Mucosa of descending colon (tissue), 3 donors: Measurements from ENCODE around the gene IL15RA. TPM values are rescaled to one million over a fixed set of nuclear protein-coding genes. Genes with fewer than 3 reads are reported as not detected.
"Not testable (repeated sequence)": the region's sequence is repeated elsewhere in the genome, so short reads cannot be mapped to it uniquely, and the experiment has no call there.

ENCODE experiments used
- ATAC-seq: fragments of 200-7000 bp; cut with Tn5 transposase; one replicate; pipeline ENCODE4 v1.9.1; 2020; ENCODE audit warnings: mild to moderate bottlenecking, moderate library complexity
- DNase-seq, 3 donors: peaks; one replicate each; pipeline ENCODE4 v3.0.0-alpha.2; 2020
- H3K36me3 ChIP-seq: fragments of 200-600 bp; one replicate; pipeline ENCODE4 v1.8.0; 2021; ENCODE audit warnings: low read depth, mild to moderate bottlenecking
- H3K4me1 ChIP-seq: fragments of 200-600 bp; one replicate; pipeline ENCODE4 v1.8.0; 2021; ENCODE audit warnings: low read depth, mild to moderate bottlenecking
- H3K4me3 ChIP-seq: fragments of 200-600 bp; one replicate; pipeline ENCODE4 v1.8.0; 2021; ENCODE audit warnings: mild to moderate bottlenecking
- H3K9me3 ChIP-seq: fragments of 200-600 bp; one replicate; pipeline ENCODE4 v1.8.0; 2021; ENCODE audit warnings: mild to moderate bottlenecking
- intact Hi-C, 2 donors: fragments of 100-400 bp; cut with DNase I in 1 of 2; cut with micrococcal nuclease in 1 of 2; formaldehyde crosslinking; loops; one replicate each; pipeline versions ENCODE4 v1.11.0 to v1.11.1; 2022; cut with DNase I, micrococcal nuclease
- total RNA-seq, 3 donors: library from RNA; stranded (reverse); fragmentation: NEBNext Ultra II Directional in 2 of 3; extraction: Animal tissue kit (Norgen Biotek cat#: 25700) in 2 of 3; gene quantifications; one replicate each; pipeline versions ENCODE4 v1.2.1 to v1.2.4, GENCODE V29; 2021 to 2023
- TF ChIP-seq, protein P1 (sequence below): fragments of 200-600 bp; IDR thresholded peaks from one replicate; pipeline ENCODE4 v1.8.0; 2022; ENCODE audit warnings: antibody characterized with exemption, mild to moderate bottlenecking
- donor health status: DM: no; HTN: no; CAD: no; lungs with moderate emphysema.
- donor health status: DM: no; HTN: no; CAD: no.
- donor health status: DM: no; HTN: yes; CAD: no.

IL15RA gene
- total RNA-seq, 3 donors from 2014 or later, result 19.4 to 26.6 (median 20.6) TPM

DNA sequence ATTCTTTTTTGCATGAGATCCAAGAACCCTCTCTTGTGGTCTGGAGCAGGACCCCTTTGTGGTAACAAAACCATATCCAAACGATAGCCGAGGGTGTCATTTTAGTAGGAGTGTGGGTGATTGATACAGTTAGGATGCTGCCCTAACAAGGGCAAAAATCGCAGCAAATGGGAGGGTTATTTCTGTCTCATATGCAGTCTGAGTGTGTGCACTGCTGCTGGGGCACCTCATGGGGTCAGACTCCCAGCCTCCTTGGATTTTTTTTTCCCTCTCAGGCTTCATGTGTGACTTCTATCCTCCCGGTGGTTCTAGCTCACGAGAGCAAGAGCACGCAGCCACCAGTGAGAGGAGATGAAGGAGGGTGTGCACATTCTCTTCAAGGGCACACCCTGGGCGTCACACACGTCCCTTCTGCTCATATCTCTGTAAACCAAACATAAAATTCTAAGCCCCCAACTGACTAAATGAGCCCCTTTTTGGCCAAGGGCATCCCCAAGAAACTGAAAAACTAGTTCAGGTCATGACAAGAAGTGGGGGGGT, 28.6 kb upstream of the IL15RA start:
- Histone ChIP-seq H3K9me3 (no peaks in the 10 kb centered on the region), H3K36me3 (no peaks in the 10 kb centered on the region), H3K4me3 (no peak overlapping the region), H3K4me1 (no peaks in the 10 kb centered on the region)
- intact Hi-C loops, result no loop called here
- DNase-seq (no peak), ATAC-seq (no peak)
- TF ChIP-seq, protein P1, sequence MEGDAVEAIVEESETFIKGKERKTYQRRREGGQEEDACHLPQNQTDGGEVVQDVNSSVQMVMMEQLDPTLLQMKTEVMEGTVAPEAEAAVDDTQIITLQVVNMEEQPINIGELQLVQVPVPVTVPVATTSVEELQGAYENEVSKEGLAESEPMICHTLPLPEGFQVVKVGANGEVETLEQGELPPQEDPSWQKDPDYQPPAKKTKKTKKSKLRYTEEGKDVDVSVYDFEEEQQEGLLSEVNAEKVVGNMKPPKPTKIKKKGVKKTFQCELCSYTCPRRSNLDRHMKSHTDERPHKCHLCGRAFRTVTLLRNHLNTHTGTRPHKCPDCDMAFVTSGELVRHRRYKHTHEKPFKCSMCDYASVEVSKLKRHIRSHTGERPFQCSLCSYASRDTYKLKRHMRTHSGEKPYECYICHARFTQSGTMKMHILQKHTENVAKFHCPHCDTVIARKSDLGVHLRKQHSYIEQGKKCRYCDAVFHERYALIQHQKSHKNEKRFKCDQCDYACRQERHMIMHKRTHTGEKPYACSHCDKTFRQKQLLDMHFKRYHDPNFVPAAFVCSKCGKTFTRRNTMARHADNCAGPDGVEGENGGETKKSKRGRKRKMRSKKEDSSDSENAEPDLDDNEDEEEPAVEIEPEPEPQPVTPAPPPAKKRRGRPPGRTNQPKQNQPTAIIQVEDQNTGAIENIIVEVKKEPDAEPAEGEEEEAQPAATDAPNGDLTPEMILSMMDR, result no peak

DNA sequence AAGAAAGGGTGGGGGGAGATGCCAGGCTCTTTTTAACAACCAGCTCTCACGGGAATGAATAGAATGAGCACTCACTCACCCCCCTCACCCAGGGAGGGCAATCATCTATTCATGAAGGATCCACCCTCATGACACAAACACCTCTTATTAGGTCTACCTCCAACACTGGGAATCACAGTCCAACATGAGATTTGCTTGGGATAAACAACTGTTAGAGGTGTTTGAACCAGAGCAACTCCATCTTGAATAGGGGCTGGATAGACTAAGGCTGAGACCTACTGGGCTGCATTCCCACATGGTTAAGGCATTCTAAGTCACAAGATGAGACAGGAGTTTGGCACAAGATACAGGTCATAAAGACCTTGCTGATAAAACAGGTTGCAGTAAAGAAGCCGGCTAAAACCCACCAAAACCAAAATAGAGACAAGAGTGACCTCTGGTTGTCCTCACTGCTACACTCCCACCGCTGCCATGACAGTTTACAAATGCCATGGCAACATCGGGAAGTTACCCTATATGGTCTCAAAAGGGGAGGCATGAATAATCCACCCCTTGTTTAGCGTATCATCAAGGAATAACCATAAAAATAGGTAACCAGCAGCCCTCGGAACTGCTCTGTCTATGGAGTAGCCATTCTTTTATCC, 27.9 kb upstream of the IL15RA start:
- H3K9me3 ChIP-seq, DNase-seq, intact Hi-C loops, ATAC-seq, H3K36me3 ChIP-seq, H3K4me3 ChIP-seq, H3K4me1 ChIP-seq: not testable (repeated sequence)

DNA sequence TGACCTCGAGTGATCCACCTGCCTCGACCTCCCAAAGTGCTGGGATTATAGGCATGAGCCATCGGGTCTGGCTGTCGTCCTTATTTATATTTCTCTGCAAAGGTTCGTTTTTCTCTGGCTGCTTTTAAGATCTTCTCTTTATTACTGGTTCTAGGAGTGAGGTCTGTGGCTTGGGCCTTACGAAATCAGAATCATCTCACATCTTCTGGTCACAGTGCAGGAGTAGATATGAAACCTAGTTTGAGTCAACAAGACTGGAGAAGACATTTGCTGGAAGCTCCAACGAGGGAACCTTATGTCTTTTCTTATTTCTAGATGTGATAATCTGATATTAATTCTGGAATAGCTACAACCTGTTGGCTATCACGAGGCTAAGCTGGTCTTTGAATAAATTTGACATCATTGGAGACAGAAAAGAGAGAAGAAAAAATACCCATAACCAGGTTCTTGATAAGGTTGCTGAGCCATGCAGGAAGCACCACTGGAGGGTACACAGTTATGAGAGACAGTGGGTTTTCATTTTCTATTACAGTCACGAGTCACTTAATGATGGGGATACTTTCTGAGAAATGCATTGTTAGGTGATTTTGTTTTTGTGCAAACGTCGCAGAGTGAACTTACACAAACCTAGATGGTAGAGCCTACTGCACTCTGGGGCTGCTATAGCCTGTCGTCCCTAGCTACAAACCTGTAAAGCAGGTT, 25.6 kb upstream of the IL15RA start:
- TF ChIP-seq, protein P1, result no peak
- Histone ChIP-seq H3K36me3 (no peaks in the 10 kb centered on the region), H3K9me3 (no peaks in the 10 kb centered on the region), H3K4me3 (no peak overlapping the region), H3K4me1 (no peaks in the 10 kb centered on the region)
- intact Hi-C loops, result no loop called here
- DNase-seq (no peak), ATAC-seq (no peak)

DNA sequence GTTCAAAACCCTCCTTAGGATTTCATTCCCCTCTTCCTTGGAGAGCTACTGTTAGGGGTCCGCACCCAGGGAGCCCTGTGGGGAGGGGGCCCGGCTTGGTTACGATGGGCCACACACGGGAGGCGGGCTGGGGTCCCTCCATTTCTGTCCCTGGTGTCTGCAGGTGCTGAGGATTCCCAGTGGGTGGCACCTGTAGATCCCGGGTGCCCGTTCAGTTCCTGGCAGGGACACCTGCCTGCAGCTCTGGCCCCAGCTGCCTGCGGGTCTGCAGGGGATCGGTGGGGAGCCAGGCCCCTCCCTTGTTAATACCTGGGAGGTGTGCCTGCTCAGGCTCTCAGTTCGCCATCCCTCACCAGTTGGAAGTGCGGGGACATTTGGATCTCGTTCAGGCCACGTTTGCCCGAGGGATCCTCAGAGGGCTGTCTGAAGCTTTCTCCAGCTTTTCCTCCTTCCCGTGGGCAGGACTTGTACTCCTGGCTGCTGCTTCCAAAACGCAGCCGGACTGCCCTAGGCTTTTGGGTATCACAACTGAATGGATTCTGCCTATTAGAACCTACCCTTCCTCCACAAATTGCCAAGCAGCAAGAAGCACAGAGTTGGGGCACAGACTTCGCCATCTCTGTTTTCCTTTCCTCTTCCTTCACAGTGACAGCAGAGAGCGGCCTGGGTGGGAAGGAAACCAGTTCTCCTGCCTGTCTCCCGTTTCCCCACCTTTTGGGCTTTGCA, 22.3 kb upstream of the IL15RA start:
- H3K4me1 ChIP-seq, result no peaks in the 10 kb centered on the region
- TF ChIP-seq, protein P1, result no peak
- DNase-seq (no peak), ATAC-seq (peak; percentile 64)
- intact Hi-C loops, result no loop called here
- H3K9me3 ChIP-seq, result no peaks in the 10 kb centered on the region
- no peaks in the 10 kb centered on the region for H3K36me3 ChIP-seq
- no peak overlapping the region for H3K4me3 ChIP-seq

DNA sequence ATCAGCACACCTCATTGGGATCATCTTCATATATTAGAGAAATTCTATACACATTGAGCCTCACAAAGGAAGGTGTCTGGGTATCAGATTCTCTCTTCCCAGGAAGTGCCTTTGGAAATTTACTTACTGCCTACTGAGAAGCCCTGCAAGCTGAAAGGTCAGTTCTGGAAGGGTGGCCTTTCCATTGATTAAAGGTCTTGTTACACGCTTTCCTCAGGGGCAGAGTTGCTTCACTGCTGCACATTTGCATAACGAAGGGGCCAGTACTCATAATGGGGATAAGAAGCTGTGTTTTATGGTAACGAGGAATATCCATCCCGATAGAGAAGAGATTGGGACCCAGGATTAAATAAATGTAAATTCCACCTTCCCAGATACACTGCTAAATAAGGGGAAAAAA, 19.4 kb upstream of the IL15RA start:
- DNase-seq (no peak), ATAC-seq (no peak)
- intact Hi-C loops, result no loop called here
- H3K4me1 ChIP-seq, result no peaks in the 10 kb centered on the region
- TF ChIP-seq, protein P1, result no peak
- peaks cover 4% of the 10 kb centered on the region for H3K9me3 ChIP-seq
- no peak overlapping the region for H3K4me3 ChIP-seq
- no peaks in the 10 kb centered on the region for H3K36me3 ChIP-seq

DNA sequence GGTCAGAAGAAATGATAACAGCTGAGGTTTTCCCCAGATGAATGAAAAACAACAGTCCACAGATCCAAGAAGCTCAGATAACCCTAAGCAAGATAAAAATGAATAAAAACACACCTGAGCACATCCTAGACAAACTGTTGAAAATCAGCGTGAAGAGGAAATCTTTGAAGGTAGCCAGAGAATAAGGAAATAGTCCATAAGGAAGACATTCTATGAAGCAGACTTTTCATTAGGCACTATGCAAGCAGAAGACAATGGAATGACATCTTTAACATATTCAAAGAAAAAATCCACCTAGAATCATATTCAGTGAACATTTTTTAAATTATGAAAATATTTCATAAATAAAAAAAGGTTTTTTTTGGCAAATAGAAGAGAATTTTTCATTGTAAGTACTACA, 15.1 kb upstream of the IL15RA start:
- Histone ChIP-seq H3K4me3 (no peak overlapping the region), H3K4me1 (no peaks in the 10 kb centered on the region), H3K9me3 (peaks cover 4% of the 10 kb centered on the region), H3K36me3 (no peaks in the 10 kb centered on the region)
- TF ChIP-seq, protein P1, result no peak
- intact Hi-C loops, result no loop called here
- DNase-seq (no peak), ATAC-seq (no peak)
